BE2C (cell line): ENCODE measurements around the gene HNRNPD.
"Not testable (repeated sequence)": the region's sequence is repeated elsewhere in the genome, so short reads cannot be mapped to it uniquely, and the experiment has no call there.

ENCODE experiments used
- DNase-seq: peaks from one replicate; pipeline ENCODE4 v3.0.0-alpha.2; 2020
- H3K27me3 ChIP-seq: fragments of 250-450 bp; sonication (Bioruptor Pico); 2 replicates; pipeline ENCODE4 v1.5.1; 2020; ENCODE audit warnings: mild to moderate bottlenecking
- H3K36me3 ChIP-seq: fragments of 250-450 bp; sonication (Bioruptor Pico); 2 replicates; pipeline ENCODE4 v1.5.1; 2020; ENCODE audit warnings: mild to moderate bottlenecking
- H3K4me1 ChIP-seq: fragments of 250-450 bp; sonication (Bioruptor Pico); 2 replicates; pipeline ENCODE4 v1.5.1; 2020
- H3K4me3 ChIP-seq: 2 replicates; pipeline ENCODE4 v1.5.1; 2011; ENCODE audit warnings: low read depth, low read length
- H3K9me3 ChIP-seq: fragments of 250-450 bp; sonication (Bioruptor Pico); 2 replicates; pipeline ENCODE4 v1.5.1; 2020
- TF ChIP-seq, protein P1 (sequence below): IDR thresholded peaks from 2 replicates; pipeline ENCODE4 v1.5.1; 2012; ENCODE audit warnings: mild to moderate bottlenecking, low read depth, low read length

Gene HNRNPD

DNA sequence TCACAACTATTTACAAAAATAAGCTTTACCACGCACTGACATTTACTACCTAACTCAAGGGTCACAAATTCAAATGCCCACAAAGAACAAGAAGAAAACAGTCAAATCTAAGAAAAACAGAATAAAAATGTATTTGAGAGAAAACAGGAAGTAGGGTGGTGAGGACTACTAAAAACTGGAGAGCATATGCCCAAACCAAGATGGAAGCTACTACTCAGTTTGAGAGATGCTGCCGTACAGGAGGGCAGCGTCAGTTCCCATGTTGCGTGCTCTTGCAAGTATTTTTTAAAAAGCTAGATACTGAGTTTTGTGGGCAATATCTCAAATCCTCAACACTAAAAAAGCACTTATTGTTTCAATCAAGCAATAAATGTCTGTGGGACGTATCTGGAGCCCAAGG is 16.2 kb downstream of the HNRNPD start:
- H3K36me3 ChIP-seq, result peaks cover 83% of the 10 kb centered on the region
- TF ChIP-seq, protein P1, sequence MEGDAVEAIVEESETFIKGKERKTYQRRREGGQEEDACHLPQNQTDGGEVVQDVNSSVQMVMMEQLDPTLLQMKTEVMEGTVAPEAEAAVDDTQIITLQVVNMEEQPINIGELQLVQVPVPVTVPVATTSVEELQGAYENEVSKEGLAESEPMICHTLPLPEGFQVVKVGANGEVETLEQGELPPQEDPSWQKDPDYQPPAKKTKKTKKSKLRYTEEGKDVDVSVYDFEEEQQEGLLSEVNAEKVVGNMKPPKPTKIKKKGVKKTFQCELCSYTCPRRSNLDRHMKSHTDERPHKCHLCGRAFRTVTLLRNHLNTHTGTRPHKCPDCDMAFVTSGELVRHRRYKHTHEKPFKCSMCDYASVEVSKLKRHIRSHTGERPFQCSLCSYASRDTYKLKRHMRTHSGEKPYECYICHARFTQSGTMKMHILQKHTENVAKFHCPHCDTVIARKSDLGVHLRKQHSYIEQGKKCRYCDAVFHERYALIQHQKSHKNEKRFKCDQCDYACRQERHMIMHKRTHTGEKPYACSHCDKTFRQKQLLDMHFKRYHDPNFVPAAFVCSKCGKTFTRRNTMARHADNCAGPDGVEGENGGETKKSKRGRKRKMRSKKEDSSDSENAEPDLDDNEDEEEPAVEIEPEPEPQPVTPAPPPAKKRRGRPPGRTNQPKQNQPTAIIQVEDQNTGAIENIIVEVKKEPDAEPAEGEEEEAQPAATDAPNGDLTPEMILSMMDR, result no peak
- H3K27me3 ChIP-seq, result no peaks in the 10 kb centered on the region
- no peaks in the 10 kb centered on the region; the same call in 1 of the 2 replicates for H3K4me1 ChIP-seq
- no peak overlapping the region for H3K4me3 ChIP-seq
- no peaks in the 10 kb centered on the region for H3K9me3 ChIP-seq
- no peak for DNase-seq

DNA sequence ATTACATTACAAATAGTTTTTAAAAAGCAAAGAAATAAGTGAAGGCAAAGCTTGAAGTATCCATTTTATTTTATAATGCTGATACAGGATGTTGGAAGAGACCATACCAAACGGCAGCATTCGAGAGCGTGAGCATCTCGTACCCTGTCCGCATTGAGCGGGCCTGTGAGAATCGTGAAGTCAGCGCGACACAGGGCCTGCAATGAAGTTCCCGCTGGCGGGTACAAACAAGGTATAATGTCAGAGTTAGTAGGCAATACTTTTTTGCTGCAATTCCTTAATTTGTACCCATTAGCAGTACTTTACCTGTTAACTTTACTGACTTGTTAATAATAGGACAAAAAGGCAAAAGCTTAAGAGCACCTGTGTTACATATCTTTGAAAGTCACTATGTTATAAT is 19.0 kb downstream of the HNRNPD start:
- no peaks in the 10 kb centered on the region for H3K9me3 ChIP-seq
- TF ChIP-seq, protein P1, result no peak
- peaks cover 98% of the 10 kb centered on the region for H3K36me3 ChIP-seq
- H3K4me3 ChIP-seq, result no peak overlapping the region
- H3K4me1 ChIP-seq, result no peaks in the 10 kb centered on the region
- no peak for DNase-seq
- no peaks in the 10 kb centered on the region for H3K27me3 ChIP-seq

DNA sequence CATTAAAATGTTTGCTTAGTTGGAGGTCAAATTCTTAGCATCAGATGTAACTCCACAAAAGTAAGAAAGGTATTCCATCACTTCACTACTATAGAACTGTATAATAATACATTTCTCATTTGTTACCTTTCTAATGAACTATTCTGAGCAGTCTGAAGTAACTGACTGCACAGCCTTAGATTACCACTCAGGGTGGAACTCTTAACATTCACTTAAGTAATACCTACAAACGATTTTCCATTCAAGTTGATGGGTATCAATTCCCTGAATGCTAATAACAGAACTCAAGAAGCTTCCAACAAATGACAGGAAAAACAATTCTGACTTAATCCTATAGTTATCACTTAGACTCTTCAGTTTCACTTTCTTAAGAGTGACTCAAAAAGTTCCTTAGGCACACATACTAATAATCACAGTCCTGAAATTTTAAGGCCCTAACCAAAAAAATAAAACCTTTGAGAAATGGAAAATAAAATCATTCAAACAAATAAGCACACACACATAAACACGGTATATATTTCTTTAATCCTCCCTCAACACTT is 20.9 kb downstream of the HNRNPD start:
- H3K4me3 ChIP-seq, result no peak overlapping the region
- H3K4me1 ChIP-seq, result no peaks in the 10 kb centered on the region
- peaks cover 94% of the 10 kb centered on the region for H3K36me3 ChIP-seq
- TF ChIP-seq, protein P1, result no peak
- H3K27me3 ChIP-seq, result no peaks in the 10 kb centered on the region
- H3K9me3 ChIP-seq, result no peaks in the 10 kb centered on the region
- no peak for DNase-seq

DNA sequence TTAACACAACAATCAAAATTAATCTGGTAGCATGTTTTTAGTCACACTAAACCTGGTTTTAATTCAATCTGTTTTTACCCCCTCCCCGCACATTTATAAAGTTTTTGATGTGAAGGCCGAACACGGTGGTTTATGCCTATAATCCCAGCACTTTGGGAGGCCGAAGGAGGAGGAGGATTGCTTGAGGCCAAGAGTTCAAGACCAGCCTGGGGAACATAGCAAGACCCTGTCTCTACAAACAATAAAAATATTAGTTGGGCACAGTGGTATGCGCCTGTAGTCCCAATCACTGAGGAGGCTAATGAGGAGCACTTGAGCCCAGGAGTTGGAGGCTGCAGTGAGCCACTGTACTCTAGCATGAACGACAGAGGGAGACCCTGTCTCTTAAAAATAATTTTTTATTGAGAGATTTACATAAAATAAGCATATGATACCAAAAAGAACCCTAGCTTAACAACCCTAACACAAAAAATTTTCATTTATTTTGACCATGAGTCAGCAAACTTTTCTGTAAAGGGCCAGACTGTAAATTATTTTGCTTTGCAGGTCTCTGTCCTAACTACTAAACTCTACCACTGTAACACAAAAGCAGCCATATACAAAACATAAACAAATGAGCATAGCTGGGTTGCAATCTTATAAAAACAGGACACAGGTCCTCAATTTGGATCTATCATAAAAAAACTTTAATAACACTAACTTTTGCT is 21.5 kb downstream of the HNRNPD start:
- Histone ChIP-seq H3K36me3 (peaks cover 87% of the 10 kb centered on the region), H3K9me3 (no peaks in the 10 kb centered on the region)

DNA sequence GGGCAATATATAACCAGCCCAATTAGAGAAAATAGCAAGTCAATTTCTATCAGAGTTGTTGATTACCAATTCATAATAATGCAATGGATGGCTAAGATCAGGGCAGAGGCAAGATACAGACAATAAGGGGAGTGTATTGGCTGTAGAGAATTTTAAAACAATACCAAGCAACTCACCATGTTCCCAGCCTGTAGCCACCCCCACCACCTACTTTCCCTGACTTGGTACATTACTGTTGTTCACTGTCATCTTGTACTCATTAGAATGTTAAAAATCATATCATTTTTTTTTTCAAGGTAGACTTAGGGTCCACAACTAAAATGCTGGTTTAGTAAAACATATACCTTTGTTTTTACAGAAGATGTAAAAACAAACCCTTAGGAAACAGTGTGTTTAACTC is 27.7 kb downstream of the HNRNPD start:
- DNase-seq, result no peak
- peaks cover 28% of the 10 kb centered on the region for H3K36me3 ChIP-seq
- H3K27me3 ChIP-seq, result no peaks in the 10 kb centered on the region
- TF ChIP-seq, protein P1, result no peak
- no peaks in the 10 kb centered on the region for H3K9me3 ChIP-seq
- H3K4me1 ChIP-seq, result no peaks in the 10 kb centered on the region
- no peak overlapping the region for H3K4me3 ChIP-seq

More for the DNA sequence above, 21.5 kb downstream of the HNRNPD start:
- no peak for DNase-seq
- TF ChIP-seq, protein P1, result no peak
- Histone ChIP-seq H3K4me3 (no peak overlapping the region), H3K27me3 (no peaks in the 10 kb centered on the region), H3K4me1 (no peaks in the 10 kb centered on the region)

DNA sequence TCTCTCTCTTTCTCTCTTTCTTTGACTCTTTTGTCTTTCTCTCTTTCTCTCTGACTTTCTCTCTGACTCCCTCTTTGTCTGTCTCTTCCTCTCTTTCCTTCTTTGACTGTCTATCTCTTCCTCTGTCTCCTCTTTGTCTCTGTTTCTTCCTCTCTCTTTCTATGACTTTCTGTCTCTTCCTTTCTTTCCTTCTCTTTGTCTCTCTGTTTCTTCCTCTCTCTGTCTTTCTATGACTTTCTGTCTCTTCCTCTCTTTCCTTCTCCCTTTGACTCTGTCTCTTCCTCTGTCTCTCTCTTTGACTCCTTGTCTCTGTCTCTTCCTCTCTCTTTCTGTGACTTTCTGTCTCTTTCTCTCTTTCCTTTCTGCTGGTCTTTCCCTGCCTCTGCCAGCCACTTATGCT is 38.7 kb downstream of the HNRNPD start:
- H3K36me3 ChIP-seq, result no peaks in the 10 kb centered on the region
- H3K9me3 ChIP-seq, result peaks cover 6% of the 10 kb centered on the region; the same call in 1 of the 2 replicates
- H3K4me1 ChIP-seq, result no peaks in the 10 kb centered on the region
- no peak for DNase-seq
- H3K4me3 ChIP-seq, result no peak overlapping the region
- H3K27me3 ChIP-seq, result peaks cover 4% of the 10 kb centered on the region; the same call in 1 of the 2 replicates
- TF ChIP-seq, protein P1, result no peak

DNA sequence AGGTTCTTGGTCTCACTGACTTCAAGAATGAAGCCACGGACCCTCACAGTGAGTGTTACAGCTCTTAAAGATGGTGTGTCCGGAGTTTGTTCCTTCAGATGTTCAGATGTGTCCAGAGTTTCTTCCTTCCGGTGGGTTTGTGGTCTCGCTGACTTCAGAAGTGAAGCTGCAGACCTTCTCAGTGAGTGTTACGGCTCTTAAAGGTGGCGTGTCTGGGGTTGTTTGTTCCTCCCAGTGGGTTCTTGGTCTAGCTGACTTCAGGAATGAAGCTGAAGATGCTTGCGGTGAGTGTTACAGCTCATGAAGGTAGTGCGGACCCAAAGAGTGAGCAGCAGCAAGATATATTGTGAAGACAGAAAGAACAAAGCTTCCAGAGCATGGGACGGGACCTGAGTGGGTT is 40.1 kb downstream of the HNRNPD start:
- not testable (repeated sequence) for DNase-seq, H3K4me3 ChIP-seq, H3K36me3 ChIP-seq, H3K9me3 ChIP-seq, H3K27me3 ChIP-seq, H3K4me1 ChIP-seq
